Measurements from ENCODE around the gene HSD11B1. TPM values are rescaled to one million over a fixed set of nuclear protein-coding genes. Genes with fewer than 3 reads are reported as not detected.

Gene HSD11B1
- total and polyA plus RNA-seq, 2 donors (not counting 3 experiments of a cell fraction or from before 2014, with no cell fraction given): not detected

- H3K27ac ChIP-seq (ENCODE audit: insufficient read depth, low read depth, low read length): no peak overlapping the region
- H3K9me1 ChIP-seq (replicated peaks; ENCODE audit: control insufficient read depth, extremely low read depth, insufficient read depth, low read length): no peaks in the 10 kb centered on the region
- H3K4me2 ChIP-seq (ENCODE audit: insufficient read depth, low read length): no peak overlapping the region
- ChIA-PET POLR2A (no interaction called here), CTCF (interaction anchor here (0.6 to 1.3 kb wide), 3 partner anchors 9 to 24 kb away, joined by 3 to 5 read pairs (median 3); no protein-coding TSS in a partner anchor)
- H3K4me3 ChIP-seq (replicated peaks in 1 of 3; ENCODE audit: insufficient read depth in 1 of 3, low read depth in 1 of 3, low read length in 3 of 3): no peak overlapping the region
- H3K79me2 ChIP-seq (ENCODE audit: control insufficient read depth, insufficient read depth, low read length): no peaks in the 10 kb centered on the region
- H2AFZ ChIP-seq (ENCODE audit: low read depth, low read length): no peak overlapping the region
- no peak for TF ChIP-seq FOS (IDR thresholded peaks at IDR 0.05; ENCODE audit: borderline replicate concordance, insufficient read depth, low read length)
- no peak for TF ChIP-seq GATA2 (IDR thresholded peaks at IDR 0.05; ENCODE audit: insufficient read depth, insufficient read length, low read depth, low read length)
- TF ChIP-seq MYC (IDR thresholded peaks at IDR 0.05; ENCODE audit: low read depth, low read length): no peak
- TF ChIP-seq CTCF (IDR thresholded peaks at IDR 0.05; ENCODE audit: extremely low read depth in 1 of 2, insufficient read depth in 1 of 2, low read depth in 1 of 2, low read length in 2 of 2): no peak
- TF ChIP-seq POLR2AphosphoS5 (IDR thresholded peaks at IDR 0.05; ENCODE audit: insufficient read depth, low read depth, low read length): no peak
- no peak for TF ChIP-seq MAX (IDR thresholded peaks at IDR 0.05; ENCODE audit: insufficient read depth, insufficient read length)
- no peak for TF ChIP-seq EZH2 (IDR thresholded peaks at IDR 0.05; ENCODE audit: borderline replicate concordance, low read depth, low read length, severe bottlenecking)
- TF ChIP-seq JUN (IDR thresholded peaks at IDR 0.05; ENCODE audit: borderline replicate concordance, insufficient read depth, insufficient read length, low read depth): no peak
- TF ChIP-seq POLR2A (IDR thresholded peaks at IDR 0.05; ENCODE audit: low read depth, low read length): no peak
- DNase-seq (ENCODE audit: low read depth, low spot score): no peak
- H3K4me1 ChIP-seq (ENCODE audit: control insufficient read depth, extremely low read depth, insufficient read depth, low read length): peaks cover 18% of the 10 kb centered on the region
- dilution Hi-C loops (cut with MboI; ENCODE audit: extremely low pct_ligation_motif_present, low sequenced_read_pairs) (no loop called here), intact Hi-C loops (cut with micrococcal nuclease) (no loop called here)
- FAIRE-seq: no peak
- no peaks in the 10 kb centered on the region for H3K36me3 ChIP-seq (ENCODE audit: control insufficient read depth in 2 of 2, extremely low read depth in 1 of 2, insufficient read depth in 2 of 2, low read length in 2 of 2)
- H4K20me1 ChIP-seq (replicated peaks; ENCODE audit: control insufficient read depth, extremely low read depth, insufficient read depth, low read length): no peaks in the 10 kb centered on the region
- no peaks in the 10 kb centered on the region for H3K27me3 ChIP-seq (ENCODE audit: control insufficient read depth in 2 of 2, insufficient read depth in 2 of 2, low read length in 2 of 2)
- no TSS peak for BruUV-seq (replicated peaks)
- no peak overlapping the region for H3K9ac ChIP-seq (replicated peaks; ENCODE audit: extremely low read depth, insufficient read depth, low read length)
- no peaks in the 10 kb centered on the region for H3K9me3 ChIP-seq (replicated peaks; ENCODE audit: control insufficient read depth, insufficient read depth, low read length)
Observed at GRCh38 chr1:209772126-209772525, 67.5 kb downstream of the HSD11B1 start.

Measured in endothelial cell of umbilical vein (primary cell).